ENCODE measurements around the gene ZNF689.
"Not testable (repeated sequence)": the region's sequence is repeated elsewhere in the genome, so short reads cannot be mapped to it uniquely, and the experiment has no call there.

Gene ZNF689

DNA sequence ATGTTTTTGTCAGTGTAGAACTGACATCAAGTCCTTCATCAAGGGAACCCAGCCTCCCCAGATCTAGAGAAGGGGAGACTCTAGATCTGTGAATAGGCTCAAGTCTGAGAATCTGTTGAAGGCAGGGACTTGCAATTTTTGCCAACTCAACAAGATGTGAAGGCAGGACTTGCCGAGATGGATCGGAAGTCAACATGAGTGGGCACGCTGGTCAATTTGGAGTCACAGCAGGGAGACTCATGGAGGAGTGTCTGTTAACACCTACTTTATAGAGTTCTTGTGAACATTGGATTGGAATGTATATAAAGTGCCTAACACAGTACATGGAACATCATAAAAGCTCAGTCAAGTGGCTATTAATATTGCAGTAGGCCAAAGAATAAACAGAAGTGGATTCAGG, 10.0 kb downstream of the ZNF689 start:
- DNase-seq (ENCODE audit: low read depth in 2 of 2), result no peak

DNA sequence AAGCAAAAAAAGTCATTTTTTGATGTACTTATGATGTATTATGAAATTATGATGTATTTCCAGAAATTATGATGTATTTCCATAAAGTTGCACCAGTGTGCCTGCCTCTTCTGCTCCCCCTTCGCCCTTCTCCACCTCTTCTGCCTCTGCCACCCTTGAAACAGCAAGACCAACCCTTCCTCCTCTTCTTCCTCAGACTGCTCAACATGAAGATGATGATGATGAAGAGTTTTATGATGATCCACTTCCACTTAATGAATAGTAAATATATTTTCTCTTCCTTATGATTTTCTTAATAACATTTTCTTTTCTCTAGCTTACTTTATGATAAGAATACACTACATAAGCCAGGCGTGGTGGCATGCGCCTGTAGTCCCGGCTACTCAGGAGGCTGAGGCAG, 17.3 kb downstream of the ZNF689 start:
- no peak for DNase-seq (ENCODE audit: low read depth in 2 of 2)

DNA sequence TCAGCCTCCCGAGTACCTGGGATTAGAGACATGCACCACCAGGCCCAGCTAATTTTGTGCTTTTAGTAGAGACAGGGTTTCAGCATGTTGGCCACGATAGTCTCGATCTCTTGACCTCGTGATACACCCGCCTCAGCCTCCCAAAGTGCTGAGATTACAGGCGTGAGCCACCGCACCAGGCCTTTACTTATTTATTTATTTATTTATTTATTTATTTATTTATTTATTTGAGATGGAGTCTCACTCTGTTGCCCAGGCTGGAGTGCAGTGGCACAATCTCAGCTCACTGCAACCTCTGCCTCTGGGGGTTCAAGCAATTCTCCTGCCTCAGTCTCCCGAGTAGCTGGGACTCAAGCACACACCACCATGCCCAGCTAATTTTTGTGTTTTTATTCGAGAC, 19.3 kb downstream of the ZNF689 start:
- DNase-seq (ENCODE audit: low read depth in 2 of 2), result not testable (repeated sequence)

DNA sequence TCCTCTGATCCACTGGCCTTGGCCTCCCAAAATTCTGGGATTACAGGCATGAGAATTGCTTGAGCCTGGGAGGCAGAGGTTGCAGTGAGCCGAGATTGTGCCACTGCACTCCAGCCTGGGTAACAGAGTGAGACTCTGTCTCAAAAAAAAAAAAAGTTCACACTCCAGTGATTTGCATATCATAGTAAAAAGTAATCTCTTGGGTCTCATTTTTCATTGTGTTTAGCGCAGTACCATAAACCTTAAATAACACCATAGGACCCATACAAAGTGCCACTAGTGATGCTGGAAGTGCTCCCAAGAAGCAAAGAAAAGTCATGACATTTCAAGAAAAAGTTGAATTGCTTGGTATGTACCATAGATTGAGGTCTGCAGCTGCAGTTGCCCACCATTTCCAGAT, 20.6 kb downstream of the ZNF689 start:
- DNase-seq (ENCODE audit: low read depth in 2 of 2), result not testable (repeated sequence)

DNA sequence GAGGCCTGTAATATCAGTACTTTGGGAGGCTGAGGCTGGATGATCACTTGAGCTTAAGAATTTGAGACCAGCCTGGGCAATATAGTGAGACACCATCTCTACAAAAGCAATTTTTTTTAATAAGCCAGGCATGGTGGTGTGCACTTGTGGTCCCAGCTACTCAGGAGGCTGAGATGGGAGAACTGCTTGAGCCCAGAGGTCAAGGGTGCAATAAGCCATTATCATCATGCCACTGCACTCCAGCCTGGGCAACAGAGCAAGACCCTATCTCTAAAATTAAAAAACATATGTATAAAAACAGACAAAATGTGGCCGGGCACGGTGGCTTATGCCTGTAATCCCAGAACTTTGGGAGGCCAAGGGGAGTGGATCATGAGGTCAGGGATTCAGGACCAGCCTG, 21.5 kb downstream of the ZNF689 start:
- DNase-seq (ENCODE audit: low read depth in 2 of 2), result no peak

DNA sequence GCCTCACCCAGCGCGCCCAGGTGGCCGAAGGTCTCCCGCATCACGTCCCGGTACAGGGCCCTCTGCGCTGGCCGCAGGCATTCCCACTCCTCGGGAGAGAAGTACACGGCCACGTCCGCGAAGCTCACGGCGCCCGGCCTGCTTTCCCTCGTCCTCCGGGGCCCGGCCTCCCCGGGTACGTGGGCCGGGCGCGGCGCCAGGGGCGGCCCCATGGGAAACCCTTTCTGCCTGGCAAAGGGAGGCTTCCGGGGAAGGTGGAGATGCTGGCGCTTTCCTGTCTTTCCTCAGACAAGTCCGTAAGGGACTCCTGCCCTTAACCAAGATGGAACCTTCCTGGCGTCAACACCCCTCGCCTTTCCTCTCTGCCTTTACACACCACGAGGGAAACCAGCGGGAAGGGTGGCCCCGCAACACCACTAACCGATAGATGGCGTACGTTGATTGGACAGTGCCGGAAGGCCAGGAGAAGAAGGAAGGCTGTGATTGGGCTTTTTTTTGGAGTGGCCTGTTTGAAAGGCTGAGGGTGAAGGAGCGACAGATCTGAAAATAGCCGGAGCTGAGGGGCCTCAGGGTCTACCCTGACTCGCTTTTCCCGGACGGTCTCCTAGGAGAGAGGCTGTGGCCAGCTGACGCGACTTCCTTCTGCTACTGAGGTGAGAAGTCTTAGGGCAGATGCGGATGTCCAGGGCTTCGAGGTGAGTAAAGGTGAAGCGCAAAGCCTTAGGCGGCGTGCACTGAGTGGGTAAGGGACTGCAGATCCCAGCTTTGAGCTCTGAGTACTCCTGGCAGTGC, 24.6 kb downstream of the ZNF689 start, which contains the start of gene ZNF785:
Gene ZNF785 (minus strand): TSS at position 298 of the 792 bp plus-strand sequence. CDS start 86 bp downstream, at position 212.
- DNase-seq (ENCODE audit: low read depth in 2 of 2), result peak; percentile 86 to 87

DNA sequence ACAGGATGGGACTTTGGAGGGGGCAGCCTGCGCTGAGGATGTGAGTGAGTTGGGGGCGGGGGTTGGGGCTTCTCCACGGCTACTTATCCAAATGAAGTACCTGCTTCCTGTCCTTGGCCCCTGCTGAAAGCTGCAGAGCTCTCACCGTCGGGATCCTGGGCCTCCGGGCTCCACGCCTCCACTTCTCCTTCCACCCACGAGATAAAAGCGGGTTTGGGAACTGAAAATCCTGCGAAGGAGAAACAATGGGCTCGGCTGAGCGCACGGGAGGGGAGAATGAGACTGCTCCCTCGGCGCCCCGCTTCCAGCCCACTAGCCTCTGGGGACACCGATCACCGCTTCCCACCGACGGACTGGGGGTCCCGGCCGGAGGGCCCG, 25.2 kb downstream of the ZNF689 start:
- no peak for DNase-seq (ENCODE audit: low read depth in 2 of 2)

DNA sequence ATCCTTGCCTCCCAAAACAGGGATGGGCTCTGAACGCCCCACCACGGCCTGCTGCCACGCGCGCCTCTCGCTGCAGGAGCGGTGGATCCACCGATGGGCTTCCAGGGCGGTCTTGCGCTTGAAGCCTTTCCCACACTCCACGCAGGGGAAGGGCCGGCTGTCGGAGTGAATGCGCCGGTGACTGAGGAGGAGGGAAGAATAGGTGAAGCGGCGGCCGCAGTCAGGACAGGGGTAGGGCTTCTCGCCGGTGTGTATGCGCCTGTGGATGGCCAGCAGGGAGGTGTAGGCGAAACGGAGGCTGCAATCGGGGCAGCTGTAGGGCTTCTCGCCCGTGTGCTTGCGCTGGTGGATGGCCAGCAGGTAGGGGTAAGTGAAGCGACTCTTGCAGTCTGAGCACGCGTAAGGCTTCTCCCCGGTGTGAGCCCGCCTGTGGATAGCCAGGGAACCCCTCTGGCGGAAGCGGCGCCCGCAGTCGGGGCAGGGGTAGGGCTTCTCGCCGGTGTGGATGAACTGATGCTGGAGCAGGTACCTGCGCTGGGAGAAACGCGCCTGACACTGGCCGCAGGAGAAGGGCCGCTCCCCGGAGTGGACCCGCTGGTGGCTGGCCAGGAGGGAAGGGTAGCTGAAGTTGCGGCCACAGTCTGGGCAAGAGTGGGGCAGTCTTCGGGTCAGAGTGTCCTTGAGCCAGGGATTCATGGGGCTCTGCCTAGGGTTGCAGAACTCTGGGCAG, 27.4 kb downstream of the ZNF689 start:
- no peak for DNase-seq (ENCODE audit: low read depth in 2 of 2)

DNA sequence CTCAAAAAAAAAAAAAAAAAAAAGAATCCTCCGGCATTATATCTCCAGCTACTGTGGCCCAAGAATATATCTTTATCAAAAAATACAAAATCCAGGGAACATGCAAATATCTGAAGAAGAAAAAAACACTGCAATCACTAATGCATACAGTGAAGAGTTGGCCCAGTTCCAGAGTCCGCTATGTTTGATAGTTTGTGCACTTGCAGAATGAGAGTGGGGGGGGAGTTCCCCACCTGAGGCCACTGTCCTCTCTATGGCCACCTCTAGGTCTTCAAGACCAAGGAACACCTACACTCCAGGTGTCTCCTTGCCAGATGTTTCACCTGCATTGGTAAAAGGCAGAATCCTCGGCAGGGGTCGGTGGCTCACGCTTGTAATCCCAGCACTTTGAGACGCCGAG, 28.7 kb downstream of the ZNF689 start:
- no peak for DNase-seq (ENCODE audit: low read depth in 2 of 2)

DNA sequence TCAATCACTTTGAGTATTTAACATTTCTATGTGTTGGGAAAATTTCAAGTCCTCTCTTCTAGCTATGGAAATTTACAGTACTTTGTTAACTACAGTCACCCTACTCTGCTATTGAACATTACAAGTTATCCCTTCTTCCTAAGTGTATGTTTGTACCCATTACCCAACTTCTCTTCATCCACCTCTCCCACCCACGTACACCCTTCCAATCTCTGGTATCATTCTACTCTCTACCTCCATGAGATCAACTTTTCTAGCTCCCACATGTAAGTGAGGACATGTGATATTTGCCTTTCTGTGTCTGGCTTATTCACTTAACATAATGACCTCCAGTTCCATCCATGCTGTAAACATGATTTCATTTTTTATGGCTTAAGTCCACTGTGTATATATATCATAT, 35.5 kb downstream of the ZNF689 start:
- no peak for DNase-seq (ENCODE audit: low read depth in 2 of 2)

DNA sequence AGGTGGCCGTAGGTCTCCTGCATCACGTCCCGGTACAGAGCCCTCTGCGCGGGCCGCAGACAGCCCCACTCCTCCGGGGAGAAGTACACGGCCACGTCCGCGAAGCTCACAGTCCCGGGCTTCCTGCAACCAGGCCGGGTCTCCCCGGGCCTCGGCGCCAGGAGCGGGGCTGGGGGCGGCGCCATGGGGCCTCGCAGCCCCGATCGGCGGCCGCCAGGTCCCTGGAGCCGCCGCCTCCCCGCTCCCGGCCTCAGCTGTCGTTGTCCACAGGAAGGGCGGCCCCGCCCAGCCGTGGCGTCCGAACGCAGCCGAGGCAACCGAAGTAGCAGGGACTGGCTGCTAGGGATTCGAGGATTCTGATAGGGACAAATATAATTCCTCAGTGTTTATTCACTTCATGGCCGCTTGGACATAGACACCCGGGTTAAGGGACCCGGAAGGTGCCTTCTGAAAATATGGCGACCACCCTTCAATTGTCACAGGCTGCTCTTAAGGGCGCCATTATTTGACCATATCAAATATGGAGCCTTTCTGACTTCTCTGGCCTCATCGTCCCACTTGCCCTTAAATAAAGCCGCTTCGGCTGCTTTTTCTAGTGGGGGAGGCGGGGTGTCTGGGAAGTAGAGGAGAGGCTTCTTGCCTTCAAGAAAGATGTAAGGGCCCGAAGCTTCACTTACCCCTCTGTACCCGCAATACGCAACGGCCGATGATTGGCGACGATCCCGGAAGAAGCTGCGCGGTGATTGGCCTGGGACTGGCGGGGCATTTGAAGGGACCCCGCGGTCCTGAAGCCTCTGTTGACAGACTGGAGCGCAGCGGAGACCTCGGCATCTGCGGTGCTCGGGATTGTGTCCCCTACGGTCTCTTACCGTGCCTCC, 38.5 kb downstream of the ZNF689 start, which contains the start of gene ZNF688:
Gene ZNF688 (minus strand): TSS at position 270 of the 878 bp plus-strand sequence. CDS start 85 bp downstream, at position 185.
- peak; percentile 83 to 94 for DNase-seq (ENCODE audit: low read depth in 2 of 2)

DNA sequence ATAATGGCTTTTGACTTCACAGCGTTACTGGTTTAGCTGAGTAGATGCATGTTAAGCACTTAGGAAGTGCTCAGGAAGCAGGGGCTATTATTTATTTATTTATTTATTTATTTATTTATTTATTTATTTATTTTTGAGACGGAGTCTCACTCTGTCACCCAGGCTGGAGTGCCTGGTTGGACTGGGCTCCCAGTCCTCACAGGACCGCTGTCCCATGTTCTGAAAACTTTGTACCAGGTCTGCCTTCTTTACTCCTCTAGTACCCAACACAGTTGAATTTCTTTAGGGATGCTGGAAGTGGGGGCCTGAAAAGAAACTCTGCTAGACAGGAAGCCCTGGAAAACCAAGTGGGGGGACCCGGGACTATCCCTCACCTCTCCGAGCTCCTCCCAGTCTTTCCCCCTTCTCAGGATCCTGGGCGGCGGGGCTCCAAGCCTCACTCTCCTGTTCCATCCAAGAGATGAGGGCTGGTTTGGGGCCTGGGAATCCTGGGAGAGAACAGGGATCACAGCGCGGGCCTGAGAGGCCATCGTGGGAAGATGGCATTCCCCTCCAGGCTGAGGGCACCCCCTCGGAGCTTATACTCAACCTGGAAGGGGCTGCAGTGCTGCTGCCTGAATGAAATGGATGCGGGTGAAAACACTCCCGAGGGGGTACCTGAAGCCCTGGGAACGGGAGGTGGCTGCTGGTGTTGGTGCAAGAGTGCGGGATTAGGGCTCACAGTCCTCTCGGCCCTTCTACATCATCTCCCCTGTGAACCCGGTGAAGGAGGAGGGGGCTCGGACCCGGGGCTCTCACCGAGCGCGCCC, 39.3 kb downstream of the ZNF689 start:
- no peak for DNase-seq (ENCODE audit: low read depth in 2 of 2)

DNA sequence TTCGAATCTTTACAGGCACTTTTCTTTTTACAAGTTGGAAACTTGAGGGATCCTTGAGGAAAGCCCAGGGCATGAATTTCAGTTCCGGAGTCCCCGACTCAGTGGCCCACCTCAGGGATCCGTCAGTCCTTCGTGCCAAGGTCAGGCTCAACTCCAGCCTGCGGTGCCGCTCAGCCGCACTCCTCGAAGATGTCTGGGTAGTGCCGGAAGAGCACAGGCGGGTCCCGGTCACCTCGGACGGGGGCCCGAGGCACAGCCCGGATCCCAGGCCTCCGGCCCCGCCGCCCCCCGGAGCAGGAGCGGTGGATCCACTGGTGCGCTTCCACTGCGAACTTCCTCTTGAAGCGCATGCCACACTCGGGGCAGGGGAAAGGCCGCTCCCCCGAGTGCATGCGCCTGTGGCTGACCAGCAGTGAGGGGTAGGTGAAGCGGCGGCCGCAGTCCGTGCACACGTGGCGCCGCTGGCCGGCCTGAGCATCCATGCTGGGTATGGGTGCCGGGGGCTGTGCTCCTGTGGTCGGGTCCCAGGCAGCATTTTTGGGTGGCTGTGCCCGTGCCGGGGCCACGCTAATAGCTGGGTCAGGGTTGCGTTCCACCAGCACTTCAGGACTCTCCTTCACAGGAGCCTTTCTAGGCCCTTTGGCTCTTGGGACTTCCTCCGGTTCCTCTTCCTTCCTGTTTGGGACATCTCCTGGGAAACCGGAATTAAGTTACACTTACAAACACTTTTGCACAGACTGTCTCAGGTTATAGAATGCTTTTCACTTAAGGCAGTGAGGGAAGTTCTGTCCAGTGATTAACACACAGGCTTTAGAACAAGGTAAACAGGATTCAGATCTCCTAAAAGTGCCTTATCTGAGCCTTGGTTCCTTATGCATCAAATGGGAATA, 40.2 kb downstream of the ZNF689 start:
- DNase-seq (ENCODE audit: low read depth in 2 of 2), result no peak

DNA sequence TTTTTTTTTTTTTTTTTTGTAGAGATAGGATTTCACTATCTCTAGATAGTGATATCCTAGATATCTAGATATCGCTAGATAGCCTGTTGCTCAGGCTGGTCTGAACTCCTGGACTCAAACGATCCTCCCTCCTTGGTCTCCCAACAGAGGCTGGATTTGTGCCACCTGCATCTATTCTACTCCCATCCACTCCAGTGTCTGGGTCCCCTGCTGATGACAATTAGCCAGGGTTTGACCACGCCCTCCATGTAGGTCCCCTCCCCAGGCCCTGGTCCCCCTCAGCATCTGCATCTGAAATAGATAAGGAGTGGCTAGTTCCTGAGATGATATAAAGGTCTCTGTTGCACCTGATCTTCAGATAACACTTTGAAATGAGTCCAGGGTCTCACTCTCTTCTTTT, 40.9 kb downstream of the ZNF689 start:
- DNase-seq (ENCODE audit: low read depth in 2 of 2), result no peak

DNA sequence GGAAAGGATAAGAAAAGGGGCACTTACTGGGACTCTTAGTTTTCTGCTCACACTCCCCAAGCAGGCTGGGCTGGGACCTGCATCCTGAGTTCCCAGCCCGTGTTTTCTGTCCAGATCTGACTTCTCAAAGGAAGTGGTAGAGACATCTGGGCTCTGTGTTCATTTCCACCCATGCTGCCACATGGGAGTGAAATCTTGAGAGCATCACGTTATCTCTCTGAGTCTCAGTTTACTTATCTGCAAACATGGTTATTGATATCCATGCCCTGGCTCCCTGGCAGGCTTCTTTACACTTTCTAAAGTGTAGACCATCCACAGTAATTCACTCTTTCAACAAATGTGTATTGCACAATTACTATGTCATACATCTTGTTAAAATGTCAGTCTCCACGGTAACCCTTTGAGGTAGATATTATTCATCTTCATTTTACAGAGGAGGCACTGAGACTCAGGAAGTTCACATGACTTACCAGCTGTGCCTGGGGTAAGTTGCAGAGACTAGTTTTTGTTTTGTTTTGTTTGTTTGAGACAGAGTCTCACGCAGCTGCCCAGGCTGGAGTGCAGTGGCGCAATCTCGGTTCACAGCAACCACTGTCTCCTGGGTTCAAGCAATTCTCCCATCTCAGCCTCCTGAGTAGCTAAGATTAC, 42.1 kb downstream of the ZNF689 start:
- DNase-seq (ENCODE audit: low read depth in 2 of 2), result peak in 1 of 2 donors; percentile 22

DNA sequence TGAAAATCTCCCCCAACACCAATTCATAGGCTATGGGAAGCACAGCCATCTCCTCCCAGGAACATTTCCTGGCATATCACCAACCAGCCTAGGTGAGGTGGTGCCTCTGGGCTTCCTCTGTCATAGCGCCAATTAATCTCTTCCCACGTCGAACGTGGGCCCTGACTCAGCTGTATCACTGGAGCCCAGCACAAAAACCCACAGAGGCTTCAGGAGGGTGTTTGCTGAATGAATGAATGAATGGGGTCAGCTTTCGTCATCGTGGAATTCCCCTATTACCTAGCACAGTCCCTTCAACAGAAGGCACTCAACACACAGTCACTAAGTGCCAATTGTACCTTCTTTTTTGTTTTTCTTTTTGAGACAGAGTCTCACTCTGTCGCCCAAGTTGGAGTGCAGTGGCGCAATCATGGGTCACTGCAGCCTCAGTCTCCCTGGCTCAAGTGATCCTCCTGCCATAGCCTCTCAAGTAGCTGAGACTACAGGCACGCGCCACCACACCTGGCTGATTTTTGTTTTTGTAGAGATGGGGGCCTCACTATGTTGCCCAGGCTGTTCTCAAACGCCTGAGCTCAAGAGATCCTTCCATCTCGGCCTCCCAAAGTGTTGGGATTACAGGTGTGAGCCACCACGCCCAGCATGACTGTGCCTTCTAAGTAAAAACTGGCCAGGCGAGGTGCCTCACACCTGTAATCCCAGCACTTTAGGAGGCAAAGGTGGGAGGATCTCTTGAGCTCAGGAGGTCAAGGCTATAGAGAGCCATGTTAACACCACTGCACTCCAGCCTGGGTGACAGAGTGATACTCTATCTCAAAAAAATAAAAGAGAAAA, 42.8 kb downstream of the ZNF689 start:
- peak in 1 of 2 donors; percentile 52 for DNase-seq (ENCODE audit: low read depth in 2 of 2)

DNA sequence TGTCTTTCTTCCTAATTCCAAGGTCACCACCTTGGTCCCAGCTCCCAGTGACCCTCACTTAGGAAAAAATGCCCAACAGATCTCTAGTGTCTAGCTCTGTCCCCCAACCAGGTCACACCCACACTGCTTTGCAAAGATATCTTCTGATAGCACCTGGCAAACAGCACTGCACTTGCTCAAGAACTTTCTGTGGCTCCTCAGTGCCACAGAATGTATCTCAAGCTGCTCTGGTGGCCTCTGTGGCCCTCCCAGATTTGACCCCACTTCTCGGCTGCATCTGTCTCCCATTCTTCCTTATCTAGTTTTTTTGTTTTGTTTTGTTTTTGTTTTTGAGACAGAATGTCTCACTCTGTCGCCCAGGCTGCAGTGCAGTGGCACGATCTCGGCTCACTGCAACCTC, 43.7 kb downstream of the ZNF689 start:
- DNase-seq (ENCODE audit: low read depth in 2 of 2), result no peak

DNA sequence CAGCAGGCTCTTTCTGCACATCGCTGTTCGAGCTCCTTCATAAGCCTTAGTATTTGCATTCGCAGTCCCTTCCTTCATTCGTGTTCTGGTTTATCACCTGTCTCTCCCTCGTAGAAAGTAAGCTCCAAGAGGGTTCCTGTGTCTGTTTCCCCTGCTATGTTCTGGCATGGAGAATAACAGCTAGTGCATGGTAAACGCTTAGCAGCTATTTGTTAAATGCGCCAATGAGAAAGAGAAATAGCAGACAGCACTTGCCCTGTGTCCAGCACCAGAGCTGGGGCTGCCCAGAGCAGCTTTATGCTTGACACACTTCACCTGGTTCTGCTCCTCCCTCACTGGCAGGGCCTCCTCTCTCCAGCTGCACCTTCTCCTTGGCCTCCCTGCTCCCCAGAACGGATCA, 44.2 kb downstream of the ZNF689 start:
- no peak for DNase-seq (ENCODE audit: low read depth in 2 of 2)

DNA sequence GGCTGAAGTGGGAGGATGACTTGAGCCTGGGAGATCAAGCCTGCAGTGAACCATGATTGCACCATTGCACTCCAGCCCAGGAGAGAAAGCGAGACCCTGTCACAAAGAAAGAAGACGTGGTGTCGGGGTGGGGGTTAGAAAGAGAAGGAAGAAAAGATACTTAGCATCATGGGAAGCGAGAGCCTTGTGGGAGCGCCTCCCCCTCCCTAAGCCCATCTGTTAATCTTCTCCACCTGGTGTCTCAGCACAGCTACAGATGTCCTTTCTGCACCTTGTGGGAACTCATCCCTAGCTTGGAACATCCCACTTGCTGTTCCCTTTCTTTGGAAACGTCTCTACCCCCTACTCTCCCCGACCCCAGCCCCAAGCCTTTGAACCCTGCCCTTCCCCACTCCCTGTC, 44.7 kb downstream of the ZNF689 start:
- no peak for DNase-seq (ENCODE audit: low read depth in 2 of 2)

All from activated CD8-positive, alpha-beta memory T cell treated with anti-CD3 and anti-CD28 coated beads for 4 hours (primary cell).